Muscle layer of duodenum (tissue), 2 donors: ENCODE data around the gene CYTH2.
A peak's percentile ranks its signal among the peaks of the same experiment; 100 is the strongest.

Source experiments
- H3K27ac ChIP-seq: one replicate; pipeline ENCODE4 v1.7.0; 2013; ENCODE audit warnings: mild to moderate bottlenecking, low read length
- H3K27me3 ChIP-seq: one replicate; pipeline ENCODE4 v1.7.0; 2013; ENCODE audit warnings: low read depth, mild to moderate bottlenecking, control low read depth, low read length
- H3K36me3 ChIP-seq, 2 donors: one replicate each; pipeline ENCODE4 v1.7.0; 2013; ENCODE audit warnings: low read length in 2 of 2, control low read depth in 1 of 2, mild to moderate bottlenecking in 1 of 2; ENCODE audit not compliant: insufficient read depth in 2 of 2, control insufficient read depth in 1 of 2
- H3K4me1 ChIP-seq, 2 donors: one replicate each; pipeline ENCODE4 v1.7.0; 2013; ENCODE audit warnings: low read length in 2 of 2, mild to moderate bottlenecking in 2 of 2, control low read depth in 1 of 2, moderate library complexity in 1 of 2; ENCODE audit not compliant: insufficient read depth in 2 of 2, control insufficient read depth in 1 of 2
- H3K4me3 ChIP-seq, 2 donors: one replicate each; pipeline ENCODE4 v1.7.0; 2013; ENCODE audit warnings: low read length in 2 of 2, low read depth in 1 of 2, mild to moderate bottlenecking in 1 of 2
- H3K9me3 ChIP-seq, 2 donors: one replicate each; pipeline ENCODE4 v1.7.0; 2013; ENCODE audit warnings: low read length in 2 of 2, control low read depth in 1 of 2, mild to moderate bottlenecking in 1 of 2; ENCODE audit not compliant: control insufficient read depth in 1 of 2
- donor health status: healthy.

CYTH2 gene

GRCh38 chr19:48469934-48470680 lies 938 bp downstream of the CYTH2 start:
- Histone ChIP-seq H3K36me3 (peaks cover 43 to 52% of the 10 kb centered on the region in 2 donors), H3K27ac (no peak overlapping the region), H3K9me3 (no peaks in the 10 kb centered on the region), H3K4me3 (peak overlapping the region; percentile 72 to 94), H3K4me1 (peaks cover 6 to 17% of the 10 kb centered on the region in 2 donors), H3K27me3 (no peaks in the 10 kb centered on the region)

- Histone ChIP-seq H3K4me1 (peaks cover 6 to 17% of the 10 kb centered on the region in 2 donors), H3K36me3 (peaks cover 50 to 60% of the 10 kb centered on the region in 2 donors), H3K9me3 (no peaks in the 10 kb centered on the region), H3K4me3 (no peak overlapping the region), H3K27ac (no peak overlapping the region), H3K27me3 (no peaks in the 10 kb centered on the region)
Measured at GRCh38 chr19:48470856-48471255, 1.7 kb downstream of the CYTH2 start.

DNA sequence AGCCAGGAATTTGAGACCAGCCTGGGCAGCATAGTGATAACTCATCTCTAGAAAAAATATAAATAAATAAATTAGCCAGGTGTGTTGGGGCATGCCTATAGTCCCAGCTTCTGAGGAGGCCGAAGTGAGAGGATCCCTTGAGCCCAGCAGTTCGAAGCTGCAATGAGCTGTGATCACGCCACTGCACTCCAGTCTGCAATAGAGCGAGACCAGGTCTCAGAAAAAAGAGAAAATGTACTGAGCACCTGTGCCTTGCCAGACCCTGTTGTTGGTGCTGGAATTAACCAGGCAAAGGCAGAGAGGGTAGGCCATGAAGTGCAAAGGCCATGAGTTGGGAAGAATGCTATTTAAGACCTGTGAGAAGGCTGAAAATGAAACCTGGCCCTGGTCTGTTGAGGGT lies 2.7 kb downstream of the CYTH2 start:
- peaks cover 6 to 17% of the 10 kb centered on the region in 2 donors for H3K4me1 ChIP-seq
- no peaks in the 10 kb centered on the region for H3K27me3 ChIP-seq
- H3K27ac ChIP-seq: no peak overlapping the region
- H3K9me3 ChIP-seq: no peaks in the 10 kb centered on the region
- H3K36me3 ChIP-seq: peaks cover 51 to 67% of the 10 kb centered on the region in 2 donors
- no peak overlapping the region for H3K4me3 ChIP-seq

GRCh38 chr19:48473161-48473966 lies 4.2 kb downstream of the CYTH2 start:
- no peak overlapping the region for H3K27ac ChIP-seq
- peaks cover 51 to 83% of the 10 kb centered on the region in 2 donors for H3K36me3 ChIP-seq

GRCh38 chr19:48474084-48474592 lies 5.0 kb downstream of the CYTH2 start:
- H3K27ac ChIP-seq: no peak overlapping the region
- peaks cover 6 to 13% of the 10 kb centered on the region in 2 donors for H3K4me1 ChIP-seq
- no peak overlapping the region for H3K4me3 ChIP-seq
- peaks cover 51 to 84% of the 10 kb centered on the region in 2 donors for H3K36me3 ChIP-seq
- H3K27me3 ChIP-seq: no peaks in the 10 kb centered on the region
- no peaks in the 10 kb centered on the region for H3K9me3 ChIP-seq

More at GRCh38 chr19:48473161-48473966, 4.2 kb downstream of the CYTH2 start:
- Histone ChIP-seq H3K4me3 (no peak overlapping the region), H3K4me1 (peaks cover 6 to 15% of the 10 kb centered on the region in 2 donors), H3K9me3 (no peaks in the 10 kb centered on the region), H3K27me3 (no peaks in the 10 kb centered on the region)

DNA sequence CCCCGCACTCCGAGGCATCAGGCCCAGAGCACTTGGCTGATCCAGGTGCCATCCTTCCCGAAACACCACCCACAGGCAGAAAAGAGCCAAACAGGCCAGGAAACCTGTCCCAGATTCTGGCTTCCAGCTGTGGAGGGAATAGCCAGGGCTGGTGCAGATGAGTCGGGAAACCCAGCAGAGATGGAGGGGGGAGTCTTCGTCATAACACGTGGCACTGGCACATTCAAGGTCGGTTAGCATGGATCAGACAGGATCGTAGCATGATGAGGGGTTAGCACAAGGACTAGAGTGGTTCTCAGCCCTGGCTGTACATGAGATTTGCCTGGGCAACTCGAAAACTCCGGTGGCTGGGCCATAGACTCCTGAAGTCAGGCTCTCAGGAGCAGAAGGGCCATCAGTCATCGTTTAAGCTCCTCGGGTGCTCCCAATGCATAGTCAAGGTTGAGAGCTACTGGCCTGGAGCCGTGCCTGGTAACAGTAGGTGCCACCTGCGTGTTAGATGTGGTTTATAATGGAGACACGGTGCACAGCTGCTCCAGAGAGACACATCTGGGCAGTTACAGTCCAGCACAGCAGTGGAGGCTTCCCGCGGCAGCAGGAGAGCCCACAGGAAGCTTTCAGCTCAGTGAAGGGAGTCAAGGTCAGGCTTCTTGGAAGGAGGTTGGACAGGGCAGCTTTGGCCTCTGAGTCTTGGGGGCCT lies 6.3 kb downstream of the CYTH2 start:
- no peak overlapping the region for H3K4me3 ChIP-seq
- peaks cover 4 to 5% of the 10 kb centered on the region in 2 donors for H3K4me1 ChIP-seq
- H3K27ac ChIP-seq: no peak overlapping the region
- peaks cover 49 to 77% of the 10 kb centered on the region in 2 donors for H3K36me3 ChIP-seq
- H3K9me3 ChIP-seq: no peaks in the 10 kb centered on the region
- H3K27me3 ChIP-seq: no peaks in the 10 kb centered on the region

- H3K36me3 ChIP-seq: peaks cover 43 to 70% of the 10 kb centered on the region in 2 donors
- H3K4me1 ChIP-seq: peaks cover 0 to 5% of the 10 kb centered on the region in 2 donors
- no peaks in the 10 kb centered on the region for H3K27me3 ChIP-seq
- no peaks in the 10 kb centered on the region for H3K9me3 ChIP-seq
- no peak overlapping the region for H3K27ac ChIP-seq
- no peak overlapping the region for H3K4me3 ChIP-seq
Measured at GRCh38 chr19:48476176-48476575, 7.0 kb downstream of the CYTH2 start.

DNA sequence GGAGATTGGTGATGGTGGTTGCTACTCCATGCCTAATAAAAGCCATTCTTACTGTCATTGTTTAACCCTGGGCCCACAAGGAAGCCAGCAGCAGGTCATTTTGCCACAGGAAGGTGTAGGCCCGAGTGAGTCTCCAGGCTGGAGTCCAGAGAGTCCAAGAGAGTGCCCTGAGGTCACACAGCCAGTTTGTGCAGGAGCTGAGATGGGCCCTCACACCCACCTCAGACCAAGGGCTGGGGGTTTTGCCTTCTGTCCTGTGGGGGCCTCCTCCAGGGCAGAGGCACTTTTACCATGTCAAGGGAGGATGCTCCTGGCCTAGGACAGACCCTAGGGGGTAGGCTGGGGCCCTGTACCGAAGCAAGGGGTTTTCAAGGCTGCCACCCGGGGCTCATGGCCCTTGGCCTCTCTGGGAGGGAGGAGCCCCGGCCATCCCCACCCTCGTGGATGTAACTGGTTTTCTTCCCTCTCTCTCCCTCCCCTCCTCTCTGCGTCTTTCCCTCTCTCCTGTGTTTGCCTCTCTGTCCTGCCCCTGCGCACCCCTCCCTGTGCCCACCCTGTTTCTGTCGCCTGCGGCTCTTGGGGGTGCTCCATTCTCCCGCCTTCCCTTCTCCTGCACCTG lies 8.0 kb downstream of the CYTH2 start:
- Histone ChIP-seq H3K4me3 (no peak overlapping the region), H3K27me3 (no peaks in the 10 kb centered on the region), H3K27ac (no peak overlapping the region), H3K9me3 (no peaks in the 10 kb centered on the region), H3K36me3 (peaks cover 36 to 60% of the 10 kb centered on the region in 2 donors), H3K4me1 (peaks cover 0 to 15% of the 10 kb centered on the region in 2 donors)

- H3K36me3 ChIP-seq: peaks cover 31 to 54% of the 10 kb centered on the region in 2 donors
- H3K9me3 ChIP-seq: no peaks in the 10 kb centered on the region
- peaks cover 0 to 19% of the 10 kb centered on the region in 2 donors for H3K4me1 ChIP-seq
- no peak overlapping the region for H3K27ac ChIP-seq
- H3K27me3 ChIP-seq: no peaks in the 10 kb centered on the region
- H3K4me3 ChIP-seq: no peak overlapping the region
Measured at GRCh38 chr19:48477698-48478338, 8.6 kb downstream of the CYTH2 start.
